Psoas muscle (tissue), 8 donors: ENCODE results near the gene SLC25A13. TPM values are rescaled to one million over a fixed set of nuclear protein-coding genes. Genes with fewer than 3 reads are reported as not detected.
A peak's percentile ranks its signal among the peaks of the same experiment; 100 is the strongest.
"Not testable (repeated sequence)": the region's sequence is repeated elsewhere in the genome, so short reads cannot be mapped to it uniquely, and the experiment has no call there.

Experiments used
- ATAC-seq, 4 donors: fragments of 200-7000 bp; cut with Tn5 transposase; one replicate each; pipeline ENCODE4 v1.9.1; 2020; ENCODE audit warnings: moderate library complexity in 3 of 4, mild to moderate bottlenecking in 2 of 4
- DNase-seq, 2 donors: peaks; one replicate each; pipeline ENCODE4 v3.0.0-alpha.2; 2020
- H3K27ac ChIP-seq: fragments of 200-600 bp; one replicate; pipeline ENCODE4 v1.8.0; 2022
- H3K27me3 ChIP-seq, 3 donors: fragments of 200-600 bp in 1 of 3; one replicate each; pipeline versions ENCODE4 v1.6.1 to v1.8.0; 2013 to 2022; ENCODE audit warnings: low read length in 2 of 3, mild to moderate bottlenecking in 2 of 3, moderate library complexity in 1 of 3; ENCODE audit not compliant: insufficient read depth in 3 of 3
- H3K36me3 ChIP-seq, 2 donors: fragments of 200-600 bp in 1 of 2; one replicate each; pipeline versions ENCODE4 v1.6.1 to v1.8.0; 2013 to 2022; ENCODE audit warnings: low read depth in 1 of 2, mild to moderate bottlenecking in 1 of 2, moderate library complexity in 1 of 2; ENCODE audit not compliant: insufficient read depth in 1 of 2
- H3K4me1 ChIP-seq: fragments of 200-600 bp; one replicate; pipeline ENCODE4 v1.8.0; 2022
- H3K4me3 ChIP-seq: fragments of 200-600 bp; one replicate; pipeline ENCODE4 v1.8.0; 2022; ENCODE audit warnings: mild to moderate bottlenecking
- H3K9me3 ChIP-seq: fragments of 200-600 bp; one replicate; pipeline ENCODE4 v1.8.0; 2022
- CTCF ChIP-seq: fragments of 200-600 bp; IDR thresholded peaks from one replicate; pipeline ENCODE4 v1.8.0; 2022; ENCODE audit warnings: antibody characterized with exemption
- WGBS, 3 donors: extraction: QIAGEN DNeasy Blood & Tissue Kit; methylation state at CpG; one replicate each; pipeline versions ENCODE4 v1.1.6 to v1.1.7; 2013; 5-methylcytosine and 5-hydroxymethylcytosine counted together
- intact Hi-C, 2 donors: fragments of 100-400 bp; cut with DNase I; formaldehyde crosslinking; loops; one replicate each; pipeline versions ENCODE4 v1.11.0 to v1.14.2; 2022
- polyA plus RNA-seq, 3 donors: library from polyadenylated mRNA; stranded (reverse); fragments of 200-250 nt; gene quantifications; one replicate each; pipeline ENCODE4 v1.2.3, GENCODE V29; 2013
- total RNA-seq, 4 donors: library from RNA; stranded (reverse); fragmentation: NEBNext Ultra II Directional in 2 of 4; extraction: Animal tissue kit (Norgen Biotek cat#: 25700) in 2 of 4; gene quantifications; one replicate each; pipeline versions ENCODE4 v1.2.1 to v1.2.4, GENCODE V29; 2021 to 2023
- donor health status: healthy with polysubstance abuse.
- donor health status: DM: no; HTN: no; CAD: no; lungs with moderate emphysema.
- donor health status: Bipolar disorder and iron deficiency.
- donor health status: healthy.
- donor health status: DM: yes; HTN: yes; CAD: no.
- donor health status: DM: no; HTN: no; CAD: no.
- donor health status: DM: no; HTN: no; CAD: no.
- donor health status: DM: yes; HTN: yes; CAD: no.

Gene SLC25A13
- total and polyA plus RNA-seq, 7 donors = 3.3 to 31.6 (median 9.0) TPM

GRCh38 chr7:96331233-96331632, 9.3 kb upstream of the SLC25A13 start:
- WGBS, 3 donors = 90 to 97% (median 92%) methylated on average over 2 of the region's 2 CpGs
- Histone ChIP-seq H3K4me1 (no peaks in the 10 kb centered on the region), H3K27me3 (peaks cover 0 to 2% (median 0%) of the 10 kb centered on the region in 3 donors), H3K9me3 (peaks cover 2% of the 10 kb centered on the region), H3K36me3 (no peaks in the 10 kb centered on the region), H3K4me3 (no peak overlapping the region), H3K27ac (no peak overlapping the region)
- intact Hi-C loops = no loop called here
- DNase-seq (no peak), ATAC-seq (no peak)
- TF ChIP-seq CTCF = no peak

DNA sequence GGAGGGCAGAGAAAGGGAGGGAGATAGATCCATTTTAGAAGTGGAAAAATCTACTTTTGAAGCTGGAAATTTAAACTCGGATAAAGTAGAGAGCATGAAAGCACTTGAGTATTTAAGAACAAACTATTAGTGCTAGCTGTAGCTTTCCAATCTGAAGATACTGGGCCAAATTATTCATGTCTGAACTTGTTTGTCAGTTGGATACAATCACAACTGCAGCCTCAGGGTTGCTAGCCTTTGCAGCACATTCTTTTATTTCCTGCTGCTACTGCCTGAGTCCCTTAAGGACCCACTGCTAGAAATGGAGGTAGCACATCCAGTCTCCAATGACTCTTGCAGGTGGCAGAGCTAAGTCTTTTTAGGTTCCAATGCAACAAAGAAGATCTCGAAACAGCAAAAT, 8.3 kb upstream of the SLC25A13 start:
- 80 to 83% (median 82%) methylated on average over 2 of the region's 2 CpGs for WGBS, 3 donors
- Histone ChIP-seq H3K4me1 (no peaks in the 10 kb centered on the region), H3K36me3 (no peaks in the 10 kb centered on the region), H3K9me3 (peaks cover 2% of the 10 kb centered on the region), H3K27me3 (no peaks in the 10 kb centered on the region), H3K27ac (no peak overlapping the region), H3K4me3 (no peak overlapping the region)
- intact Hi-C loops = no loop called here
- no peak for DNase-seq
- TF ChIP-seq CTCF = no peak
- ATAC-seq = no peak

DNA sequence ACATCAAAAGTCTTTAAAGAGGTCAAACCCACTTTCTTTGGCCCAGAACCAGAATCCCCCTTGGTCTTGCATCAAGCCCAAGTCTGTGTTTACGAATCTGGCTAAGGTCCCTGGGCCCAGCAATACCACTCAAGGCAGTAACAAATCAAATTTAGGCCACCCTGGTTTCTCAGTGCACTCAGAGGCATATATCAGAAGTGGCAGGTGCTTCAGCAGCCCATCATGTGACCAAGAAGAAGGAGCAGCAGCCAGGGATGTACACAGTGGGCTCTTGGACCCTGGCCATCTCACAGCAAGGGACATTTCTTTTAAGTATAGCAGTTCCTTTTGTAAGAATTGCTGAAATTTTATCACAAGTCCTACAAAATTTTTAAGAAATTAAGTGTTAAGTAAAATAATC, 7.3 kb upstream of the SLC25A13 start:
- no peak for ATAC-seq
- no peak for TF ChIP-seq CTCF
- Histone ChIP-seq H3K9me3 (peaks cover 2% of the 10 kb centered on the region), H3K27me3 (no peaks in the 10 kb centered on the region), H3K4me3 (no peak overlapping the region), H3K27ac (no peak overlapping the region), H3K36me3 (no peaks in the 10 kb centered on the region), H3K4me1 (no peaks in the 10 kb centered on the region)
- WGBS, 3 donors = 52 to 81% (median 76%) methylated on average over 1 of the region's 1 CpG
- no peak for DNase-seq
- intact Hi-C loops = no loop called here

DNA sequence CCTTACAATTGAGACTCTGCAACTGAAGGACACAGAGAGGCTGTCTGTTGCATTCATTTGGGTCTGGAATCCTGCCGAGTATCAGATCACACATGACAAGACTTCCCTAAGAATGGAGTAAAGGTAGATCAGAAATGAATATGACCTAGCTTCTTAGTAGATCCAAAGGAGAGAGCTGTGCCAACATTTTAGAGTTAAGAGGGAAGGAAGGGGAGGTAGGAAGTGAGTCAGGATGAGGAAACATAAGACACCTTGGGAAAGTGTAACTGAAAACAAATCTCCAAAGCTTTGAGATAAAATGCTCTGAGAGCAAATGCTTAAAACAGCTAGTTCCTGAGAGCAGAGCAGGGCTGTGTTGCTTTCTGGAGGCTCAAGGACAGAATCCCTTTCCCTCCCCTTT, 6.1 kb upstream of the SLC25A13 start:
- intact Hi-C loops = no loop called here
- no peak for TF ChIP-seq CTCF
- H3K4me3 ChIP-seq = no peak overlapping the region
- no peaks in the 10 kb centered on the region for H3K9me3 ChIP-seq
- no peak overlapping the region for H3K27ac ChIP-seq
- 36 to 70% (median 48%) methylated on average over 1 of the region's 1 CpG for WGBS, 3 donors
- no peak for DNase-seq
- H3K27me3 ChIP-seq = no peaks in the 10 kb centered on the region
- peak in 1 of 4 donors; percentile 8 for ATAC-seq
- no peaks in the 10 kb centered on the region for H3K4me1 ChIP-seq
- no peaks in the 10 kb centered on the region for H3K36me3 ChIP-seq

- Histone ChIP-seq H3K36me3 (no peaks in the 10 kb centered on the region), H3K9me3 (no peaks in the 10 kb centered on the region), H3K27me3 (no peaks in the 10 kb centered on the region), H3K27ac (no peak overlapping the region), H3K4me1 (no peaks in the 10 kb centered on the region), H3K4me3 (no peak overlapping the region)
- ATAC-seq (no peak), DNase-seq (no peak)
- intact Hi-C loops = no loop called here
- no peak for TF ChIP-seq CTCF
- WGBS, 3 donors = 46 to 62% (median 47%) methylated on average over 3 of the region's 3 CpGs
Observed at GRCh38 chr7:96327429-96327828, 5.5 kb upstream of the SLC25A13 start.

DNA sequence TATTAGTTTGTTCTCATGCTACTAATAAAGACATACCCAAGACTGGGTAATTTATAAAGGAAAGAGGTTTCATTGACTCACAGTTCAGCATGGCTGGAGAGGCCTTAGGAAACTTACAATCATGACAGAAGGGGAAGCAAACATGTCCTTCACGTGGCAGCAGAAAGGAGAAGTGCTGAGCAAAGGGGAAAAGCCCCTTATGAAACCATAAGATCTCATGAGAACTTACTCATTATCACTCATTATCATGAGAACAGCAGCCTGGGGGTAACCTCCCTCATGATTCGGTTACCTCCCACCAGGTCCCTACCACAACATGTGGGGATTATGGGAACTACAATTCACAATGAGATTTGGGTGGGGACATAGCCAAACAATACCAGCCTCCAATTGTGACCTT, 4.9 kb upstream of the SLC25A13 start:
- ATAC-seq, H3K27ac ChIP-seq, H3K4me1 ChIP-seq, H3K4me3 ChIP-seq, intact Hi-C loops, H3K27me3 ChIP-seq, DNase-seq, H3K9me3 ChIP-seq, H3K36me3 ChIP-seq: not testable (repeated sequence)
- 41 to 48% (median 48%) methylated on average over 2 of the region's 2 CpGs for WGBS, 3 donors
